Urinary bladder (tissue), 4 donors: ENCODE data around the gene ITGA8. TPM values are rescaled to one million over a fixed set of nuclear protein-coding genes. Genes with fewer than 3 reads are reported as not detected.
"Not testable (repeated sequence)": the region's sequence is repeated elsewhere in the genome, so short reads cannot be mapped to it uniquely, and the experiment has no call there.

Source experiments
- DNase-seq: peaks from one replicate; pipeline ENCODE4 v3.0.0-alpha.2; 2015; ENCODE audit errors: extremely low spot score
- H3K27ac ChIP-seq: one replicate; pipeline ENCODE4 v1.5.1; 2013; ENCODE audit warnings: low read depth, mild to moderate bottlenecking, moderate library complexity
- H3K36me3 ChIP-seq: one replicate; pipeline ENCODE4 v1.6.1; 2013; ENCODE audit warnings: mild to moderate bottlenecking, moderate library complexity; ENCODE audit not compliant: insufficient read depth
- H3K4me1 ChIP-seq: one replicate; pipeline ENCODE4 v1.6.1; 2013; ENCODE audit warnings: mild to moderate bottlenecking, moderate library complexity; ENCODE audit not compliant: insufficient read depth
- H3K4me3 ChIP-seq: one replicate; pipeline ENCODE4 v1.5.1; 2013; ENCODE audit warnings: low read depth, low read length
- WGBS: extraction: QIAGEN DNeasy Blood & Tissue Kit; methylation state at CpG from one replicate; pipeline ENCODE4 v1.1.7; 2013; 5-methylcytosine and 5-hydroxymethylcytosine counted together
- polyA plus RNA-seq: library from polyadenylated mRNA; stranded (reverse); fragments of 200-250 nt; gene quantifications from one replicate; pipeline ENCODE4 v1.2.3, GENCODE V29; 2013
- total RNA-seq: library from RNA; depleted of rRNA; stranded (reverse); fragments of >200 nt; gene quantifications from one replicate; pipeline ENCODE4 v1.2.3, GENCODE V29; 2014
- donor health status: healthy with polysubstance abuse.
- donor health status: healthy.

The ITGA8 gene
- total and polyA plus RNA-seq, 2 donors: 34.0 to 62.2 TPM

DNA sequence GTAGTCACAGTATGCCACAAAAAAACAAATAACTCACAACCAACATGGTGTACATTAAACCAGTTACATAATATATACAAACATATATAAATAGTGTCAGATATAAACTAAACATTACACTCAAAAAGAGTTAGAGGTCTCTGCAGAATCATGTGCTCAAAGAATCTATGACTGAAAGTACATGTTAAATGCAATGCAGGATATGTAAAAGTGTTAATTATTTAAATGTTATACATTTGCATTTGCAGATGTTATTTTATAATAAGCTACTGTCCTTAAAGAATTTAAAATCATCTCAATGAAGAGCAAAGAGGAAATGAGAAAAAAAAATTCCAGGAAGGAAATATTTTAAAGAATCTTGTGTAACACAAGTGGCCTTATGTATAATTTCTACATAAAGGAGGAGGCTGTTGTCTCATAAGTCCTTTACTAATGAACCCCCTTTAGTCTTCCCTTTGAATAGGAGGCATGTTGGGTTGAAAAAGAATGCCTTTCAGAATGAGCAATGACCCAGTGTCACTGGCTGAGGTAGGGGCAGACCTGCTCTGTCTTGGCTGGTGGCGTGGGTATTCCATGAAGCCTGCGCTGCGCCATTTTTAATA lies 148.9 kb downstream of the ITGA8 start:
- no peak for DNase-seq
- Histone ChIP-seq H3K36me3 (no peaks in the 10 kb centered on the region), H3K4me3 (no peak overlapping the region), H3K27ac (no peak overlapping the region), H3K4me1 (no peaks in the 10 kb centered on the region)
- 98% methylated on average over 3 of the region's 3 CpGs for WGBS

DNA sequence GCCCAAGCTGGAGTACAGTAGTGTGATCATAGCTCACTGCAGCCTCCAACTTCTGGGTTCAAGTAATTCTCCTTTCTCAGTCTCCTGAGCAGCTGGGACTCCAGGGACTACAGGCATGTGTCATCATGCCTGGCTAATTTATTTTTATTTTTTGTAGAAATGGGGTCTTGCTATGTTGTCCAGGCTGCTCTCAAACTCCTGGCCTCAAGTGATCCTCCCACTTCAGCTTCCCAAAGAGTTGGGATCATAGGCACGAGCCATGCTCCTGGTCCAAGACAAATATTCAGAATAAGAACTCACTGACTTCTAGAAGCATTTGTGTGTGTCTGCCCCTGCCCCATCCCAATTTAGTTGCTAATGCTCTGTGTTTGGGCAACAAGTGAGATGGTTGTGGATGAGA lies 151.8 kb downstream of the ITGA8 start:
- Histone ChIP-seq H3K27ac (no peak overlapping the region), H3K4me3 (no peak overlapping the region), H3K36me3 (no peaks in the 10 kb centered on the region), H3K4me1 (no peaks in the 10 kb centered on the region)
- DNase-seq: no peak
- 98% methylated on average over 1 of the region's 1 CpG for WGBS

DNA sequence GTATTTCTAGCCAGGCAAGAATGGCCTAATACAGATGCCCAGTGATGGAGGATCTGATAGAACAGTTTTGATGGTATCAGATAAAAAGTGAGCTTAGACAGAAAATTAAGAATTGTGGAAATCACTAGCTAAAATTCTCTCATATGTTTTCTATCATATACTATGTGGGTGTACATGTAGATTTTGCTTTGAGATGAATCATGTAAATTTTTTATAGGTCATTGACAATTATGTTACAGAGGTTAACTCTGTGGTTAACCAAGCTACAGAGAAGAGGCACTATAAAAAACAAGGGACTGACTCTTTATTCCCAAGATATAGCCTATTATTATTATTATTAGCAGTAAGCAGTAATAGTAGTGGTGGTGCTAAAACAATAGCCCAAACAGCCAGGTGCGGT lies 156.5 kb downstream of the ITGA8 start:
- Histone ChIP-seq H3K4me3 (no peak overlapping the region), H3K4me1 (no peaks in the 10 kb centered on the region), H3K36me3 (no peaks in the 10 kb centered on the region), H3K27ac (no peak overlapping the region)
- no peak for DNase-seq
- WGBS: 95% methylated on average over 1 of the region's 1 CpG

DNA sequence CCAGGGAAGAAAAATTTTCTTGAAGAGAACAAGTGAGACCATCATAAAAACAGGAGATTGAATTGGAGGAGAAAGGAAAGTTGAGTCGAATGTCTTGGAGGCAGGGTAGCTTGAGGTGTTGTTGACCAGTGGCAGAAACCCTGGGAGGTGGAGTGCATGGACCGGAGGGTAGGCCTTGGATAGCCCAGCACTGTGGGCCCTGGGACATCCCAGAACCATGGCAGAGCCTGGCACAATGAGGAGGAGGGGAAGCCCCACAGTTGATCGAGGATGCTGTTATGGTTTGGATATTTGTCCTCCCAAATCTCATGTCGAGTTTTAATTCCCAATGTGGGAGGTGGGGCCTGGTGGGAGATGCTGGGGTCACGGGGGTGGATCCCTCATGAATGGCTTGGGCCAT lies 157.1 kb downstream of the ITGA8 start:
- H3K36me3 ChIP-seq: no peaks in the 10 kb centered on the region
- H3K4me1 ChIP-seq: no peaks in the 10 kb centered on the region
- H3K27ac ChIP-seq: no peak overlapping the region
- 92% methylated on average over 5 of the region's 5 CpGs for WGBS
- no peak for DNase-seq
- H3K4me3 ChIP-seq: no peak overlapping the region

DNA sequence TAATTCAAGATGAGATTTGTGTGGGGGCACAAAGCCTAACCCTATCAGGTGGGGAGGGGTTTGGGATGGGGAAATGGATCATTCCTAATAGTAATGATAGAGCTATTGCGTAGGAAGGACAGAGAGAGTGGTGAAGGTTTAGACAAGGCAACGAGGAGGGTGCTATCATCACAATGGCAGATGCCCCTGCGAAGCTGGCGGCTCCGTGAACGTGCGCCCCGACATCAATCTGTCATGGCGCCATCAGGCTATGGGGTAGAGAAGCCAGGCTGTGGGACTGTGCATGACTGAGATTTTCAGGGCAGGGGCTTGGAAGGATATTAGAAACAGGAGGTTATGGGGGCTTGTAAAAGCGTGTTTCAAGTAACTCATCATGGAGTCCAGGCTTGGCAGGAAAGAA lies 157.6 kb downstream of the ITGA8 start:
- WGBS: 99% methylated on average over 10 of the region's 10 CpGs
- H3K27ac ChIP-seq: no peak overlapping the region

DNA sequence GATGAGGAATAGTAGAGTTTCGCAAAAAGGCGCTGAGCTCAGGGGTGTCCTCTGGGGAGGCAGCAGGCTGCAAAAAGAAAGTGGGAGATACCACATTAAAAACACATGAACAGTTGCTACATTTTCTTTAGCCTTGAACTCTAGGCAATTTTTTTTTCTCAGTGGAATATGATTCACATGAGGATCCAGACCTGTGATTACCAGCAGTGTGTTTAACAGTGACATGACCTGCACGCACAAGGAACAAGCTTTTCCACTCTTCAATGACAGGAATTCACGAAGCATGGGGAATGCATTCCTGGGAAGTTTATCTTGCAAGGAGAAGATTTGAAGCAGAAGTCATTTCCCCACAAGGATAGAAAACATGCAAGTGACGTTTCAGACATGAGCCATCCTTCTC lies 161.6 kb downstream of the ITGA8 start:
- H3K4me3 ChIP-seq: no peak overlapping the region
- H3K36me3 ChIP-seq: no peaks in the 10 kb centered on the region
- H3K27ac ChIP-seq: no peak overlapping the region
- 59% methylated on average over 5 of the region's 5 CpGs for WGBS
- DNase-seq: no peak
- H3K4me1 ChIP-seq: no peaks in the 10 kb centered on the region

More for the DNA sequence above, 157.6 kb downstream of the ITGA8 start:
- no peaks in the 10 kb centered on the region for H3K4me1 ChIP-seq
- H3K4me3 ChIP-seq: no peak overlapping the region
- H3K36me3 ChIP-seq: no peaks in the 10 kb centered on the region
- DNase-seq: no peak

DNA sequence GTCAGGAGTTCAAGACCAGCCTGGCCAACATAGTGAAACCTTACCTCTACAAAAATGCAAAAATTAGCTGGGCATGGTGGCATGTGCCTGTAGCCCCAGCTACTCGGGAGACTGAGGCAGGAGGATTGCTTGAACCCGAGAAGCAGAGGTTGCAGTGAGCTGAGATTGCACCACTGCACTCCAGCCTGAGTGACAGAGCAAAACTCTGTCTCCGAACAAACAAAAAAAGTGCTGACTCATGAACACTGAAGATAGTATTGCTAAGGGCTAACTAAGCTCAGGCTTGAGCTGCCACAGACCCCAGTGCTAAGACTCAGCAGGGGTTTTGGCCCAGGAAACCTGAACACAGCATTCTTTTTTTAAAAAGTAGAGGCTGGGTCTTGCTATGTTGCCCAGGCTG lies 162.6 kb downstream of the ITGA8 start:
- not testable (repeated sequence) for DNase-seq, H3K27ac ChIP-seq, H3K4me1 ChIP-seq, H3K36me3 ChIP-seq, H3K4me3 ChIP-seq
- WGBS: 90% methylated on average over 3 of the region's 3 CpGs

DNA sequence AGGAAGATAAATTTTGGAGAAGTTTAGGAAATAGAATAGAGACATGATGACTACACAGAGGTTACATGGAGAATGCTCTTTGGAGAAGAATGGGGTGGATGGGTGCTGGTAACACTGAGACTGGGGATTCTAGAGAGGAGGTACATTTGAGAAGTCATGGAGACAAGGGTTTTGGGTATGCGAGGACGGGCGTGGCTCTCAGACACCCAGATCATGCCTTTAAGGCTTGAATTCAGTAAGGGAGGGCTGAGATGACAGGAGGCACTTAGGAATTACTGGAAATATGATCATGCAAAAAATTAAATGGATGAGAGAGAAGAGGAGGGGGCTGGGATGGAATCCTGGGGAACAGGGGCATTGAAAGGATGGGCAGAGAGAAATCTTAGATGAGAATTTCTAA lies 168.8 kb downstream of the ITGA8 start:
- H3K4me1 ChIP-seq: no peaks in the 10 kb centered on the region
- 95% methylated on average over 3 of the region's 3 CpGs for WGBS
- H3K36me3 ChIP-seq: no peaks in the 10 kb centered on the region
- no peak overlapping the region for H3K27ac ChIP-seq
- no peak overlapping the region for H3K4me3 ChIP-seq
- no peak for DNase-seq

DNA sequence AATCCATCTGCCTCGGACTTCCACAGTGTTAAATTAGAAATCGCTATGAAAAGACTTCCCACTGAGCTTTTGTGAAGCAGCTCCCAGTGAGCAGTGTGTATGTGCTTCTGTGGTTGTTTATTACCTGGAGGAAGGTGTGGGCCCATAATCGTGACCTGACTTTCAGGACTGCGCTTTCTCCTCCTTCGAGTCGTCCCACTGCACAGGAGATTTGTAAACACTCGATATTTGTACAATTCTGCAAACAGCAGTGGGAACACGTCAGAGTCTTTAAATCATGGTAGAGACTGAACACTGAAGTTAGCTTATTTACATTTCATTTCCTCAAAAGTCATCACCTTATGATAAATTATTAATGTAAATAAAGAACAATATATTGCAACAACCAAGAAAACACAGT lies 171.4 kb downstream of the ITGA8 start:
- no peak overlapping the region for H3K4me3 ChIP-seq
- no peaks in the 10 kb centered on the region for H3K4me1 ChIP-seq
- DNase-seq: no peak
- no peaks in the 10 kb centered on the region for H3K36me3 ChIP-seq
- WGBS: 70% methylated on average over 8 of the region's 8 CpGs
- H3K27ac ChIP-seq: no peak overlapping the region

DNA sequence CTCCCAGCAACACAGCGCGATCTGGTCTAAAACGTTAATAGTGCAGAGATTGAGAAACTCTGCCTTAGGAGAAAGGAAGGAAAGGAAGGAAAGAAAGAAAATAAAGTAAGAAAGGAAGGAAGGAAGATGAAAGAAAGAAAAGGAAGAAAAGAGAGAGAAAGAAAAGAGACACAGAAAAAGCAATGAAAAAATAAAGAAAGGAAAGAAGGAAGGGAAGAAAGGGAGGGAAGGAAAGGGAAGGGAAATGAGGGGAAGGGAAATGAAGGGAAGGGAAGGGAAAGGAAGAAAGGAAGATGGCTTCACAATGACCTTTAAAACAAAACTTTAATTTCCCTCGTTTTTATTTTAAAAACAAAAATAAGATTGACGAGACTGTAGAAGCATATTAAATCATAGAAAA lies 173.1 kb downstream of the ITGA8 start:
- WGBS: 94% methylated on average over 5 of the region's 5 CpGs
- H3K4me1 ChIP-seq: no peaks in the 10 kb centered on the region
- no peaks in the 10 kb centered on the region for H3K36me3 ChIP-seq
- no peak overlapping the region for H3K27ac ChIP-seq
- DNase-seq: no peak
- no peak overlapping the region for H3K4me3 ChIP-seq

DNA sequence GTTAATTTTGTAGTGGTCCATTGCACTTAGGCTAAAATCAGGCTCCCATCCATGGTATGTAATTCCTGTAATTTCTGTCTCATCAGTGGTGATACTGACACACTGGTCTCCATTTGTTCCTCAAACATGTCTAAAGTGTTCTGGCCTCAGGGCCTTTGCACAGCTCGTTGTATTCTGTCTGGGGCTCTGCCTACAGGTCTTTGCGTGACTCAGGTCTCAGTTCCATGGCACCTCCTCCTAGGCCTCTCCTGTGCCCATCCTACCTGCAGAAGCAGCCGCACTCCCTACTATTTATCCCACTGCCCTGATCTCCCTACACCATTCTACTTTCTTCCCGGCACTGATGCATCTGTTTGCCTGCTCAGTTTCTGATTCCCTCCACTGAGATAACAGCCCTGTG lies 173.8 kb downstream of the ITGA8 start:
- no peaks in the 10 kb centered on the region for H3K4me1 ChIP-seq
- DNase-seq: no peak
- H3K36me3 ChIP-seq: no peaks in the 10 kb centered on the region
- H3K27ac ChIP-seq: no peak overlapping the region
- 96% methylated on average over 4 of the region's 4 CpGs for WGBS
- no peak overlapping the region for H3K4me3 ChIP-seq

DNA sequence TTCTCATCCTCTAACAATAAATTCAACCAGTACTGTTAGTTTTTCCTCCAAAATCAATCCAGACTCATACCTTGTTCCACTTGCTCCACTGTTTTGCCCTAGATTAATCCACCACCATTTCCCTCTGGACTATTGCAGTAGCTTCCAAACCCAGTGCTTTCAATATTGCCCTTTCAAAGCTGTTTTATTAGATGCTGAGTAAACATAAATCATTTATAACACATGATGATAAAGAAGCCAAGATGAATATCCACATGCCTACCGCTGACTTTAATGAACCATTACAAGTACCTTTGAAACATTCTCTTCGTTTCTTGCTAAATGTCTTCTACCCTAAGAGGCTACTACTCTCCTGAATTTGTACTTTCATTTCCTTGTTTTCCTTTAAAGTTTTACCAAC lies 174.5 kb downstream of the ITGA8 start:
- no peak for DNase-seq
- no peak overlapping the region for H3K4me3 ChIP-seq
- no peak overlapping the region for H3K27ac ChIP-seq
- H3K36me3 ChIP-seq: no peaks in the 10 kb centered on the region
- 90% methylated on average over 2 of the region's 2 CpGs for WGBS
- H3K4me1 ChIP-seq: no peaks in the 10 kb centered on the region

DNA sequence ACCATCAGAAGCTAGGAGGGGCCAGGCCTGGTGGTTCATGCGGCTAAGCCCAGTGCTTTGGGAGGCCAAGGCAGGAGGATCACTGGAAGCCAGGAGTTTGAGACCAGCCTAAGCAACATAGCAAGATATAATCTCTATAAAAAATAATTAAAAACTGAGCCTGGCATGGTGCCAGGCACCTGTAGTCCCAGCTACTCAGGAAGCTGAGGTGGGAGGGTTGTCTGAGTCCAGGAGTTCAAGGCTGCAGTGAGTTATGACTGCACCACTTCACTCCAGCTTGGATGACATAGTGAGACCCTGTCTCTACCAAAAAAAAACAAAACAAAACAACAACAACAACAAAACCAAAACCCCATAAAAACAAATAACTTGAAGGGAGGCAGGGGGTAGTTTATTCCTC lies 175.7 kb downstream of the ITGA8 start:
- Histone ChIP-seq H3K4me3 (no peak overlapping the region), H3K36me3 (no peaks in the 10 kb centered on the region), H3K27ac (no peak overlapping the region), H3K4me1 (no peaks in the 10 kb centered on the region)
- WGBS: 98% methylated on average over 1 of the region's 1 CpG
- no peak for DNase-seq

DNA sequence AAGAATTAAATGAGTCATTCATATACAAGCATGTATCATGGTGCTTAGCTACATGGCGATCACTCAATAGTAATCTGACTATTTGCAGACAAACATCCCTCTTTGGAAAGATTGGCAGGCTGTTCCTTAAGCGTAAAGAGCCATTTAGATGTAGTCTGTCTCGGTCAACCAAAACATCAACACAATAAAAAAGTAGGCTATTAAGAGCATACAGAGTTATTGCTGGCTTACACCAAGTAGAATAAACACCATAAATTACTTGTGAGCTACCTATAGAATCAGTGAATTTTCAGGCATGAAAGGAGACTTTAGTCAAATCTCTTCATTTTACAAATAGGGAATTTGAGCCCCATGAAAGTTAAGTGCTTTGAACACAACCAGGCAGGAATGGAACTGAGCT lies 176.9 kb downstream of the ITGA8 start:
- WGBS: 92% methylated on average over 3 of the region's 3 CpGs
- DNase-seq: no peak
- Histone ChIP-seq H3K27ac (no peak overlapping the region), H3K4me3 (no peak overlapping the region), H3K4me1 (no peaks in the 10 kb centered on the region), H3K36me3 (no peaks in the 10 kb centered on the region)

DNA sequence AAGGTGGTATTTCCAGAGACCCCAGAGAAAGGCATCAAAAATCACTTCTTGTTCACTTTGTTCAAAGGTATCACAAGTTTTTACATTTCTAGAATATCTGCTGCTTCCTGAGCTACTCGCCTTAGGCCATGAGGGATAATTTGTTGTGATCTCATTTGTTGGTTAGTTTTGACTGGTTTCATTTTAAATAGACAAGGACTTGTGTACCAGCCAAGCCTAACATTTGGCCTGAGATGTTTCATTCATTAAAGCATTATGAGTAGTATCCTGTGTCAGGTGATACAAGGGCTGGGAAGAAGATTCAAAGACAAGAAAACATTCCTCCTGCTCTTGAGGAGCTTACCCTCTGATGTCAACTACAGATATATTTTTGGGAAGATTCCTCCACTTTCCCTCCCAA lies 178.3 kb downstream of the ITGA8 start:
- no peak overlapping the region for H3K4me3 ChIP-seq
- peaks cover 2% of the 10 kb centered on the region for H3K36me3 ChIP-seq
- DNase-seq: no peak
- 90% methylated on average over 1 of the region's 1 CpG for whole genome bisulfite sequencing
- H3K4me1 ChIP-seq: no peaks in the 10 kb centered on the region
- no peak overlapping the region for H3K27ac ChIP-seq
